Measurements from ENCODE around the gene SLC28A1. TPM values are rescaled to one million over a fixed set of nuclear protein-coding genes. Genes with fewer than 3 reads are reported as not detected.

SLC28A1 gene
- total and polyA plus RNA-seq, 7 experiments from 2014 or later, result not detected

GRCh38 chr15:84894736-84895425, 10.4 kb downstream of the SLC28A1 start:
- no peak for DNase-seq
- CTCF ChIA-PET, result no interaction called here
- Histone ChIP-seq H3K4me3 (ENCODE audit: low read length) (no peak overlapping the region), H3K36me3 (ENCODE audit: control insufficient read depth in 2 of 3, insufficient read depth in 3 of 3, low read length in 3 of 3) (no peaks in the 10 kb centered on the region), H3K4me1 (ENCODE audit: control insufficient read depth in 2 of 2, insufficient read depth in 2 of 2, low read length in 2 of 2) (no peaks in the 10 kb centered on the region), H3K9me3 (ENCODE audit: control insufficient read depth in 2 of 3, low read length in 3 of 3) (no peaks in the 10 kb centered on the region), H3K27ac (ENCODE audit: low read depth, low read length) (no peak overlapping the region), H3K27me3 (ENCODE audit: control insufficient read depth in 2 of 2, insufficient read depth in 2 of 2, low read length in 2 of 2) (no peaks in the 10 kb centered on the region)
- peaks cover 0 to 14% (median 3%) of the 10 kb centered on the region in 11 donors for H3K9me3 Mint-ChIP-seq
- H3K27ac Mint-ChIP-seq, result no peak overlapping the region
- H3K4me1 Mint-ChIP-seq, result no peaks in the 10 kb centered on the region
- no peak for ATAC-seq
- H3K27me3 Mint-ChIP-seq, result peaks cover 0 to 17% (median 10%) of the 10 kb centered on the region in 5 donors
- no peak overlapping the region for H3K4me3 Mint-ChIP-seq
- POLR2A ChIA-PET, result no interaction called here
- peaks cover 0 to 5% (median 0%) of the 10 kb centered on the region in 5 donors for H3K36me3 Mint-ChIP-seq
- intact Hi-C loops (cut with micrococcal nuclease), result no loop called here

DNA sequence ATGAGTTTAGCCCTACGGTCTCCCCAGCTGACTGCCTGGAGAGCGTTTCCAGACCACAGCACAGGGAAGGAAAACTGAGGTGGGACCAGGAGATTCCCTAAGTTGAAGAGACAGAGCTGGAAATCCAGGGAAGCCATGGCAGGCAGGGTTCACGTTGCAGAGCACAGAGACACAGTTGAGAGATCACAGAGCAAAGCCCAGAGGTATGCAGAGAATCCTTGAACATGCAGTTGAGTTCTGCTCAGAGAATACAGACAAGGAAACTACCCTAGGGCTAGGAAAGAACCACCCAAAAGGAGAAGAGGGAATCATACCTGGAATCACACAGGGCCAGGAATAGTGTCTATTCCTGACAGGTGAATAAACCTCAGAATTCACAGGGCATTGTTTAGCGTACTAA, 14.3 kb downstream of the SLC28A1 start:
- Mint-ChIP-seq H3K27me3 (peaks cover 0 to 22% (median 4%) of the 10 kb centered on the region in 5 donors), H3K4me1 (no peaks in the 10 kb centered on the region), H3K9me3 (peaks cover 0 to 20% (median 4%) of the 10 kb centered on the region in 11 donors), H3K36me3 (peaks cover 0 to 5% (median 0%) of the 10 kb centered on the region in 5 donors), H3K4me3 (no peak overlapping the region), H3K27ac (no peak overlapping the region)
- ChIA-PET POLR2A (no interaction called here), CTCF (no interaction called here)
- Histone ChIP-seq H3K4me3 (ENCODE audit: low read length) (no peak overlapping the region), H3K9me3 (ENCODE audit: control insufficient read depth in 2 of 3, low read length in 3 of 3) (no peaks in the 10 kb centered on the region), H3K36me3 (ENCODE audit: control insufficient read depth in 2 of 3, insufficient read depth in 3 of 3, low read length in 3 of 3) (no peaks in the 10 kb centered on the region), H3K27me3 (ENCODE audit: control insufficient read depth in 2 of 2, insufficient read depth in 2 of 2, low read length in 2 of 2) (no peaks in the 10 kb centered on the region), H3K27ac (ENCODE audit: low read depth, low read length) (no peak overlapping the region), H3K4me1 (ENCODE audit: control insufficient read depth in 2 of 2, insufficient read depth in 2 of 2, low read length in 2 of 2) (no peaks in the 10 kb centered on the region)
- intact Hi-C loops (cut with micrococcal nuclease), result no loop called here
- ATAC-seq (no peak), DNase-seq (no peak)

DNA sequence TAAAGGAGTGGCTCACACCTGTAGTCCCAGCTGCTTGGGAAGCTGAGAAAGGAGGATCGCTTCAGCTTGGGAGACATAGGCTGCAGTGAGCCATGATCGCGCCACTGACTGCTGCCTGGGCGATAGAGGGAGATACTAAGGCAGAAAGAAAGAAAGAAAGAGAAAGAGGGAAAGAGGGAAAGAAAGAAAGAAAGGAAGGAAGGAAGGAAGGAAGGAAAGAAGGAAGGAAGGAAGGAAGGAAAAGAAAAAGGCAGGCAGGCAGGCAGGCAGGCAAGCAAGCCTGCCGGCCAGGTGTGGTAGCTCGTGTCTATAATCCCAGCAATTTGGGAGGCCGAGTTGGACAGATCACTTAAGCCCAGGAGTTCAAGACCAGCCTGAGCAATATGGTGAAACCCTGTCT, 15.3 kb downstream of the SLC28A1 start:
- intact Hi-C loops (cut with micrococcal nuclease), result no loop called here
- ChIA-PET CTCF (no interaction called here), POLR2A (no interaction called here)
- no peaks in the 10 kb centered on the region for H3K9me3 ChIP-seq (ENCODE audit: control insufficient read depth in 2 of 3, low read length in 3 of 3)
- H3K27me3 ChIP-seq (ENCODE audit: control insufficient read depth in 2 of 2, insufficient read depth in 2 of 2, low read length in 2 of 2), result no peaks in the 10 kb centered on the region
- H3K4me1 ChIP-seq (ENCODE audit: control insufficient read depth in 2 of 2, insufficient read depth in 2 of 2, low read length in 2 of 2), result no peaks in the 10 kb centered on the region
- peaks cover 0 to 5% (median 0%) of the 10 kb centered on the region in 5 donors for H3K36me3 Mint-ChIP-seq
- H3K27ac ChIP-seq (ENCODE audit: low read depth, low read length), result no peak overlapping the region
- H3K4me3 ChIP-seq (ENCODE audit: low read length), result no peak overlapping the region
- DNase-seq, result no peak
- peaks cover 0 to 20% (median 4%) of the 10 kb centered on the region in 11 donors for H3K9me3 Mint-ChIP-seq
- ATAC-seq, result no peak
- no peak overlapping the region for H3K27ac Mint-ChIP-seq
- H3K27me3 Mint-ChIP-seq, result peaks cover 0 to 22% (median 4%) of the 10 kb centered on the region in 5 donors
- no peaks in the 10 kb centered on the region for H3K36me3 ChIP-seq (ENCODE audit: control insufficient read depth in 2 of 3, insufficient read depth in 3 of 3, low read length in 3 of 3)
- no peak overlapping the region for H3K4me3 Mint-ChIP-seq
- no peaks in the 10 kb centered on the region for H3K4me1 Mint-ChIP-seq

- CTCF ChIA-PET, result no interaction called here
- intact Hi-C loops (cut with micrococcal nuclease), result no loop called here
- POLR2A ChIA-PET, result no interaction called here
- ATAC-seq (no peak), DNase-seq (no peak)
- Mint-ChIP-seq H3K27me3 (peaks cover 0 to 22% (median 3%) of the 10 kb centered on the region in 5 donors), H3K4me3 (no peak overlapping the region), H3K4me1 (no peaks in the 10 kb centered on the region), H3K36me3 (peaks cover 0 to 5% (median 0%) of the 10 kb centered on the region in 5 donors), H3K9me3 (peaks cover 0 to 20% (median 4%) of the 10 kb centered on the region in 11 donors), H3K27ac (no peak overlapping the region)
- H3K27me3 ChIP-seq (ENCODE audit: control insufficient read depth in 2 of 2, insufficient read depth in 2 of 2, low read length in 2 of 2), result no peaks in the 10 kb centered on the region
- no peaks in the 10 kb centered on the region for H3K9me3 ChIP-seq (ENCODE audit: control insufficient read depth in 2 of 3, low read length in 3 of 3)
- no peaks in the 10 kb centered on the region for H3K36me3 ChIP-seq (ENCODE audit: control insufficient read depth in 2 of 3, insufficient read depth in 3 of 3, low read length in 3 of 3)
- no peak overlapping the region for H3K4me3 ChIP-seq (ENCODE audit: low read length)
- no peak overlapping the region for H3K27ac ChIP-seq (ENCODE audit: low read depth, low read length)
- no peaks in the 10 kb centered on the region for H3K4me1 ChIP-seq (ENCODE audit: control insufficient read depth in 2 of 2, insufficient read depth in 2 of 2, low read length in 2 of 2)
Measured at GRCh38 chr15:84901540-84901939, 17.1 kb downstream of the SLC28A1 start.

- Mint-ChIP-seq H3K4me3 (no peak overlapping the region), H3K27me3 (peaks cover 0 to 13% (median 0%) of the 10 kb centered on the region in 5 donors), H3K4me1 (no peaks in the 10 kb centered on the region), H3K36me3 (peaks cover 0 to 3% (median 0%) of the 10 kb centered on the region in 5 donors), H3K9me3 (peaks cover 0 to 20% (median 2%) of the 10 kb centered on the region in 11 donors), H3K27ac (no peak overlapping the region)
- intact Hi-C loops (cut with micrococcal nuclease), result no loop called here
- Histone ChIP-seq H3K36me3 (ENCODE audit: control insufficient read depth in 2 of 3, insufficient read depth in 3 of 3, low read length in 3 of 3) (no peaks in the 10 kb centered on the region), H3K9me3 (ENCODE audit: control insufficient read depth in 2 of 3, low read length in 3 of 3) (no peaks in the 10 kb centered on the region), H3K27ac (ENCODE audit: low read depth, low read length) (no peak overlapping the region), H3K4me3 (ENCODE audit: low read length) (no peak overlapping the region), H3K27me3 (ENCODE audit: control insufficient read depth in 2 of 2, insufficient read depth in 2 of 2, low read length in 2 of 2) (no peaks in the 10 kb centered on the region), H3K4me1 (ENCODE audit: control insufficient read depth in 2 of 2, insufficient read depth in 2 of 2, low read length in 2 of 2) (no peaks in the 10 kb centered on the region)
- ChIA-PET CTCF (no interaction called here), POLR2A (no interaction called here)
- DNase-seq (no peak), ATAC-seq (no peak)
Measured at GRCh38 chr15:84903751-84904150, 19.3 kb downstream of the SLC28A1 start.

- H3K4me3 Mint-ChIP-seq, result no peak overlapping the region
- Histone ChIP-seq H3K9me3 (ENCODE audit: control insufficient read depth in 2 of 3, low read length in 3 of 3) (no peaks in the 10 kb centered on the region), H3K27me3 (ENCODE audit: control insufficient read depth in 2 of 2, insufficient read depth in 2 of 2, low read length in 2 of 2) (no peaks in the 10 kb centered on the region), H3K4me3 (ENCODE audit: low read length) (no peak overlapping the region), H3K4me1 (ENCODE audit: control insufficient read depth in 2 of 2, insufficient read depth in 2 of 2, low read length in 2 of 2) (no peaks in the 10 kb centered on the region), H3K36me3 (ENCODE audit: control insufficient read depth in 2 of 3, insufficient read depth in 3 of 3, low read length in 3 of 3) (no peaks in the 10 kb centered on the region), H3K27ac (ENCODE audit: low read depth, low read length) (no peak overlapping the region)
- ATAC-seq (no peak), DNase-seq (no peak)
- ChIA-PET POLR2A (no interaction called here), CTCF (no interaction called here)
- H3K4me1 Mint-ChIP-seq, result no peaks in the 10 kb centered on the region
- peaks cover 0 to 7% (median 0%) of the 10 kb centered on the region in 5 donors for H3K27me3 Mint-ChIP-seq
- intact Hi-C loops (cut with micrococcal nuclease), result no loop called here
- H3K9me3 Mint-ChIP-seq, result peaks cover 0 to 15% (median 2%) of the 10 kb centered on the region in 11 donors
- peaks cover 0 to 3% (median 0%) of the 10 kb centered on the region in 5 donors for H3K36me3 Mint-ChIP-seq
- no peak overlapping the region for H3K27ac Mint-ChIP-seq
Measured at GRCh38 chr15:84904419-84904818, 20.0 kb downstream of the SLC28A1 start.

Measured in naive thymus-derived CD4-positive, alpha-beta T cell (primary cell).